ENCODE data around the gene APOBEC3G. TPM values are rescaled to one million over a fixed set of nuclear protein-coding genes. Genes with fewer than 3 reads are reported as not detected.
"Not testable (repeated sequence)": the region's sequence is repeated elsewhere in the genome, so short reads cannot be mapped to it uniquely, and the experiment has no call there.

APOBEC3G gene
- 1 to 10 TPM in 2 of 4 donors, under 1 TPM in 2; 0.45 to 5.2 (median 1.5) TPM for total RNA-seq

GRCh38 chr22:39077026-39077840, at the start of gene APOBEC3G:
Gene APOBEC3G (plus strand): TSS chr22:39077275. CDS start chr22:39077362, 87 bp downstream.
- peaks cover 13% of the 10 kb centered on the region for H3K4me1 ChIP-seq
- DNase-seq (ENCODE audit: low spot score in 2 of 2); H3K36me3 ChIP-seq; H3K27me3 ChIP-seq; H3K9me3 ChIP-seq: not testable (repeated sequence)
- peak within 1 kb of the TSS; percentile 44 for H3K27ac ChIP-seq
- 36% methylated on average over 9 of the region's 17 CpGs for WGBS
- TF ChIP-seq POLR2A (IDR thresholded peaks at IDR 0.05), result peak in 1 of 2 donors; percentile 19
- H3K4me3 ChIP-seq, result peak within 1 kb of the TSS; percentile 57

- H3K9me3 ChIP-seq, result no peaks in the 10 kb centered on the region
- no peaks in the 10 kb centered on the region for H3K27me3 ChIP-seq
- H3K27ac ChIP-seq, result no peak overlapping the region
- no peak overlapping the region for H3K4me3 ChIP-seq
- H3K36me3 ChIP-seq, result peaks cover 7% of the 10 kb centered on the region
- 86% methylated on average over 2 of the region's 4 CpGs for WGBS
- TF ChIP-seq CTCF (IDR thresholded peaks at IDR 0.05) (no peak), EP300 (IDR thresholded peaks at IDR 0.05) (no peak), POLR2A (IDR thresholded peaks at IDR 0.05) (no peak), POLR2AphosphoS5 (IDR thresholded peaks at IDR 0.05) (no peak)
- DNase-seq (ENCODE audit: low spot score in 2 of 2), result no peak
- no peaks in the 10 kb centered on the region for H3K4me1 ChIP-seq
Observed at GRCh38 chr22:39027717-39028116, 49.4 kb upstream of the APOBEC3G start.

GRCh38 chr22:39028281-39028680, 48.8 kb upstream of the APOBEC3G start:
- Histone ChIP-seq H3K36me3 (peaks cover 7% of the 10 kb centered on the region), H3K4me1 (no peaks in the 10 kb centered on the region), H3K27ac (no peak overlapping the region), H3K4me3 (no peak overlapping the region), H3K9me3 (no peaks in the 10 kb centered on the region), H3K27me3 (no peaks in the 10 kb centered on the region)
- DNase-seq (ENCODE audit: low spot score in 2 of 2), result no peak
- TF ChIP-seq CTCF (IDR thresholded peaks at IDR 0.05) (no peak), EP300 (IDR thresholded peaks at IDR 0.05) (no peak), POLR2AphosphoS5 (IDR thresholded peaks at IDR 0.05) (no peak), POLR2A (IDR thresholded peaks at IDR 0.05) (no peak)
- 83% methylated on average over 10 of the region's 11 CpGs for whole genome bisulfite sequencing

- Histone ChIP-seq H3K4me1 (no peaks in the 10 kb centered on the region), H3K27ac (no peak overlapping the region), H3K4me3 (no peak overlapping the region), H3K9me3 (no peaks in the 10 kb centered on the region), H3K36me3 (no peaks in the 10 kb centered on the region), H3K27me3 (no peaks in the 10 kb centered on the region)
- no peak for TF ChIP-seq POLR2A (IDR thresholded peaks at IDR 0.05)
- no peak for TF ChIP-seq CTCF (IDR thresholded peaks at IDR 0.05)
- no peak for TF ChIP-seq EP300 (IDR thresholded peaks at IDR 0.05)
- no peak for TF ChIP-seq POLR2AphosphoS5 (IDR thresholded peaks at IDR 0.05)
- WGBS, result 93% methylated on average over 12 of the region's 13 CpGs
- DNase-seq (ENCODE audit: low spot score in 2 of 2), result no peak
Observed at GRCh38 chr22:39029227-39029626, 47.8 kb upstream of the APOBEC3G start.

GRCh38 chr22:39030705-39031104, 46.4 kb upstream of the APOBEC3G start:
- Histone ChIP-seq H3K4me3 (no peak overlapping the region), H3K4me1 (no peaks in the 10 kb centered on the region), H3K27me3 (no peaks in the 10 kb centered on the region), H3K27ac (no peak overlapping the region), H3K9me3 (no peaks in the 10 kb centered on the region), H3K36me3 (no peaks in the 10 kb centered on the region)
- 89% methylated on average over 14 of the region's 14 CpGs for WGBS
- TF ChIP-seq POLR2AphosphoS5 (IDR thresholded peaks at IDR 0.05), result no peak
- TF ChIP-seq CTCF (IDR thresholded peaks at IDR 0.05), result no peak
- TF ChIP-seq EP300 (IDR thresholded peaks at IDR 0.05), result no peak
- no peak for TF ChIP-seq POLR2A (IDR thresholded peaks at IDR 0.05)
- DNase-seq (ENCODE audit: low spot score in 2 of 2), result no peak

GRCh38 chr22:39031434-39032295, 45.4 kb upstream of the APOBEC3G start:
- not testable (repeated sequence) for DNase-seq (ENCODE audit: low spot score in 2 of 2); H3K36me3 ChIP-seq; H3K27me3 ChIP-seq; H3K4me1 ChIP-seq; H3K27ac ChIP-seq; H3K4me3 ChIP-seq; H3K9me3 ChIP-seq
- WGBS, result 58% methylated on average over 18 of the region's 18 CpGs

GRCh38 chr22:39037071-39037470, 40.0 kb upstream of the APOBEC3G start:
- peaks cover 17% of the 10 kb centered on the region for H3K4me1 ChIP-seq
- H3K9me3 ChIP-seq; H3K27ac ChIP-seq; DNase-seq (ENCODE audit: low spot score in 2 of 2); H3K4me3 ChIP-seq; H3K27me3 ChIP-seq; H3K36me3 ChIP-seq: not testable (repeated sequence)
- WGBS, result 45% methylated on average over 2 of the region's 2 CpGs

Data from suprapubic skin (tissue), 4 donors.